HG03460 (cell line): ENCODE data around the gene IMMP2L.
"Not testable (repeated sequence)": the region's sequence is repeated elsewhere in the genome, so short reads cannot be mapped to it uniquely, and the experiment has no call there.

ENCODE experiments used
- ATAC-seq: cut with Tn5 transposase; IDR thresholded peaks from one replicate; pipeline ENCODE4 v1.9.1; 2021; ENCODE audit not compliant: unreplicated experiment

Gene IMMP2L

GRCh38 chr7:111357691-111358090 is 204.6 kb downstream of the IMMP2L start:
- no peak for ATAC-seq

DNA sequence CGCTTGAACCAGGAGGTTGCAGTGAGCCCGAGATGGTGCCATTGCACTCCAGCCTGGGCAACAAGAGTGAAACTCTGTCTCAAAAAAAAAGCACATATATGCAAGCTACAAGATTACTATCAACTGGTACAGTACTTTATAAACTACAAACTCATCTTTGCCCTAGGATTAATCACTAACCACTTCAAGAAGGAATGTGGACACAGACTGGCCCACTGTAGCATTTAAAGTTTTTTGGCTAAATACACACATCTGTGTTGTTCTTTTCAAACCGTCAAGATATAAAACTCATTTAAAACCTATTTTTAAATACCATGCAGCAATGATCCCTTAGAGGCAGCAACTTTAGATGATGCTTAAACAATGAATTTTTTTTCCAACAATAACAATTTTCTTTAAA is 205.4 kb downstream of the IMMP2L start:
- ATAC-seq = no peak

GRCh38 chr7:111352319-111352718 is 210.0 kb downstream of the IMMP2L start:
- no peak for ATAC-seq

- ATAC-seq = no peak
Measured at GRCh38 chr7:111346219-111346618, 216.1 kb downstream of the IMMP2L start.

DNA sequence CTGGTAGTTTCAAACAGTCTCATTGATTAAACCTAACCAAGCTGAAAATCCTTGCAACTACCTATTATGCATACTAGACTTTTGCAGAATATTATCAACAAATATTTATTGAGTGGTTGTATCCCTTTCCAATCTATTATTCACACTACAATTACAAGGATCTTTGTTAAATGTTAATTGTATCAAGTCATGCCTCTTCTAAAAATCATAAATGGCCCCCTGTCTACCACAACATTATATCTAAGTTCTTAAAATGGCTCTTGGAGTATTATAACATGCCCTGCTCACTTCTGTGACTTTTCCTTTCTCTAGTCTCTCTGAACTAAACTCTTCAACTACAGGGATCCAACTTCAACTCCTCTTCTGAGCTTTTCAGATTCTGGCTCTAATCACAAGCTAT is 219.3 kb downstream of the IMMP2L start:
- no peak for ATAC-seq

DNA sequence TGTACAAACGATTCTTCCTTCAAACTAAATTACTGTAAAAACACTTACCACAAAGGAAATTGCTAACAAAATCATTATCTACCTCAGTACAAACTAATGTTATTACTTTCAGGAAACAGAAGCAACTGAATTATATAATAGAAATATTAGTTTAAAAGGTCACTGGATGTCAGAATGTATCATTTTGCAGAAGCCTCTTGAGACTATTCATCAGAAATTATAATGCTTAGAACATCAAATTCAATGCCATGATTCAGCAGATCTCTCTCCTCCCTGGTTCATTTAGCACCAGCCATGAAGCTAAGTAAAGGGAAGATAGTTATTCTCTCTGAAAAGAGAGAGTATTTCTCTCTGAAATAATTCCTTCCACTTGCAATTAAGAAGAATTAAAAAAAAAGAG is 223.3 kb downstream of the IMMP2L start:
- ATAC-seq = no peak

GRCh38 chr7:111333010-111333409 is 229.3 kb downstream of the IMMP2L start:
- ATAC-seq = no peak

- ATAC-seq = no peak
Measured at GRCh38 chr7:111330235-111330523, 232.1 kb downstream of the IMMP2L start.

DNA sequence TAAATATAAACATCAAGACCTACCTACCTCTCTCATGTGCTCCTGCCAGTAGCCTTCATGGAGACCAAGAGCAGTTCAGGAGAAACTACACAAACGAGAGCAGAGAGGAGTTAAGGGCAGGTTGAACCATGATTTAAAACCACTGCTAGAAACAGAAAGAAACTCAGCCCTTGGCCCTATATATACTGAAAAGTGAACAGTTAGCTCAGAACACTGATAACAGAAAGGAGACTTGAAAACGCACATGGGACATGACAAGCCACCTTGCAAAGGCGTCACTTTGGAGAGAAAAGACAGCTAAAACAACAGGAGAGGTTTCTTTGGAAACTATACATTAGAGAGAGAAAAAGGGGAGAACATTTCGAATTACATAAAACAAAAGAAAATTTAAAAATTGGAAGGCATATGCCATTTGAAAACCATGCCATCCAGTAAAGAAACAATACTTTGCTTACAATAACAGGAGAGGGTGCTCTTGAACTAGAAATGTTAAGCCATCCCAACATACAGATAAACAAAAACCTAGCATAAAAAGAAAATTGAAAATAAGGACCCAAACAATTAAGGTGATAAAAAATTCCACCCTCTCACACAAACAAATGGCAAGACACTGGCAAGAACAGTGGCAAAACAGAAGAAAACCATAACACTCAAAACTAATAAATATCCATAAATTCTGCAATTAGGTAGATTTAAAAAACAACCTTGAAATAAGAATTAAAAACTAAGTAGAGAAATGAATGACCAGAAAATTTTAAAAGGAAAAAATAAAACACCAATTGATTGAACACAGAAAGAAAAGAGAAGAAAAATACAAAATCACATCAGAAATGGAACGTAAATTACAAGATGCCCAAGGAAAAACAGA is 232.7 kb downstream of the IMMP2L start:
- ATAC-seq = peak; percentile 48

- no peak for ATAC-seq
Measured at GRCh38 chr7:111328487-111328886, 233.8 kb downstream of the IMMP2L start.

DNA sequence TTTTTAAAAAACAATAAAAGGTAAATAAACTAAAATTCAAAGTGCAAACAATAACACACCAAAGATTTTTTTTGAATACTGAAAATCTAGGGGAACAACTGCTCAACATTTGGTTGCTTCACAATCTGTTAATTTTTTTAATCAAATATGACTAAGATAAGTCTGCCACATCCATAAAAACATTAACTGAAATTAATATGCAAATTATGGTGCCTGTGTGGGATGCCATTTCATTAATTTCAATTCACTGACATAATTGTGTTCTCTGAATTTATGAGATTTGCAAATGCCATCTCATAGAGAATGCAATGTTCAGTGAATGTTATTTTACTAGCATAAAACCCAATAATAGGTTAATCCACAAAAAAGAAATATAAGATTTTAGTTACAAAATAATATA is 237.5 kb downstream of the IMMP2L start:
- no peak for ATAC-seq

GRCh38 chr7:111324228-111324627 is 238.1 kb downstream of the IMMP2L start:
- peak; percentile 77 for ATAC-seq

- not testable (repeated sequence) for ATAC-seq
Measured at GRCh38 chr7:111323670-111324069, 238.6 kb downstream of the IMMP2L start.

DNA sequence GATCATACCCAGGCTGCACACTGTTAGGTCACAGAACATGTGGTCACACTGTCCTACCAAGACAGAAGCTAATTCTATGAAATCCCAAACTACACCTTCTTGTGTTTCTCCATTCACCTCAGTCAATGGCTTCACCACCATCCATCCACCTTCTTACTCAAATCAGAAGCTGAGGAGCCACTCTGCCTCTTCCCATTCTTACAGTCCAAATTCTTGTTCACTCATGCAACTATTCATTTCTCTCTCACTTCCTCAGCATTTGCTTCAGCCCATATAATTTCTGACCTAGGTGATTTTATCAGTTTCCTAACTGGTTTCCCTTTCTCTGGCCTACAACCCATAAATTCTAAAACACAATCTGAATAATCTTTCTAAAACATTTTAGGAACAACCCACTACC is 242.2 kb downstream of the IMMP2L start:
- no peak for ATAC-seq

GRCh38 chr7:111312966-111313365 is 249.3 kb downstream of the IMMP2L start:
- ATAC-seq = no peak

DNA sequence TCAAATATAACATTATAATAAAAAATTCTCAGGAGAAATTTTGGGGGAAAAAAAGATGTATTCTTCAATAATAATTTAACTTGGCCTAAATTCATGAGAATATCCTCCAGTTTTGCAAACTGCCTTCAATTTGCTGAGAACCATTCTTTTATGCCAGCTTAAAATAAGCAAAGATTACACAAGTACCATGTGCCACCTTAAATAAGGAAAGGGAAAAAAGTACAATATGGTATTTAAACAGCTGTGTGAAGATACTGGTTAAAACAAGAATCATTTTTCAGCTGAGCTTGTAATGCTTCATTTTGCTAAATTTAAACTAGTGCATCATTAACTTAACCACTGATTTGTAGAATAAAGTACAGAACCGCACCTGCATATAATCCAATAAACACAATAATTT is 253.6 kb downstream of the IMMP2L start:
- ATAC-seq = no peak

DNA sequence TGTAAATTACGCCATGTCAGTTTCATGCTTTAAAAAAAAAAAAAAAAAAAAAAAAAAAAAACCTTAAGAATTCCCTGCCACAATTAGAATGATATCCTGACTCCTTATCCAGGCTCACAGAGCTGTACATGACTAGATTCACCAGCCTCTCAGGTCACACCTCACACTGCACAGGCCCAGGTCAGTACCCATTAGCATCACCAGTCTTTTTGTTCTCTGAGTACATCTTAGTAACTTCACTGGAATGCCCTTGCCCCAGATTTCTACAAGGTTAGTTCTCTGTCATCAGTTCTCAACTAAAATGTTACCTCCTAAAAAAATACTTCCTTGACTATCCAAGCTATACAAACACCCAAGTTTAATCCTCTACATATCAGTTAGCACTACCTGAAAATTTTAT is 260.4 kb downstream of the IMMP2L start:
- ATAC-seq = no peak

GRCh38 chr7:111294494-111294893 is 267.8 kb downstream of the IMMP2L start:
- ATAC-seq = no peak

DNA sequence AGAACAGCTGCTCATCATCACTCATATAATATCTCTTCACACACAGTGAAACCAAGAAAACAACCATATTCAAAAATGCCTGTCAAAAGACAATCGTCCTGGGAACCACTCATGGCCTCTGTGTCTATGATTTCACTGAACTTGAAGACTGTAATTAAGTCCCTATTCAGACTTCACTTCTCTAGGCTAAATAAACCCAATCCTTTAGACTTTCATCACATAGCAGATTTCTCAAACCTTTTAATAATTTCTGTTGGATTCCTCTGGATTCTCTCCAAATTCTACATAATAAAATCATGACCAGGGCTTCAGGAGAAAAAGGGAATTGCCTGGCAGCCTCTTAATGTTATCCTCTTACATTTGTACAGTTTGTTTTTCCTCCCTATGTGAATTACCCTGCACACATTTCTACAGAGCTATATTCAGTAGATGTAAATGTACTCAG is 270.2 kb downstream of the IMMP2L start:
- ATAC-seq = no peak

DNA sequence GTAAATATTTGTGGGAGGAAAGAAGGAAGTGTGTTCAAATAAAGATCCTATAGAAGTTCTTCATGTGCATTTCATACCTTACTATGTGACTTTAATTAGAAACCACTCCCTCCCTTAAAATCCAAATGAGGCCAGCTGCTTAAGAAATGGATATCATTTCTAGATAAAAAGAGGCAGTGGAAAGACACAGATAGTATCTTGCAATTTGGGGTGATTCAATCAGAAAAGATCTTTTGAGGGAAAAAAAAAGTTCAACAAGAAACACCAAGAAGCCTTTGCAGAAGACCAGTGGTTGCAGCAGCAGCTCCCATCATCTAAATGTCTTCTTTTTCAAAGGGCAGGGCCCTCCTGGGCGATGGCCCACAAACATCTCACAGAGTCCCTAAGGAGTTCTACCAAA is 271.3 kb downstream of the IMMP2L start:
- ATAC-seq = no peak

- ATAC-seq = no peak
Measured at GRCh38 chr7:111290419-111290818, 271.9 kb downstream of the IMMP2L start.

GRCh38 chr7:111288441-111288840 is 273.9 kb downstream of the IMMP2L start:
- ATAC-seq = not testable (repeated sequence)

- no peak for ATAC-seq
Measured at GRCh38 chr7:111282626-111283025, 279.7 kb downstream of the IMMP2L start.
